ENCODE measurements around the gene PHOSPHO1.

DNA sequence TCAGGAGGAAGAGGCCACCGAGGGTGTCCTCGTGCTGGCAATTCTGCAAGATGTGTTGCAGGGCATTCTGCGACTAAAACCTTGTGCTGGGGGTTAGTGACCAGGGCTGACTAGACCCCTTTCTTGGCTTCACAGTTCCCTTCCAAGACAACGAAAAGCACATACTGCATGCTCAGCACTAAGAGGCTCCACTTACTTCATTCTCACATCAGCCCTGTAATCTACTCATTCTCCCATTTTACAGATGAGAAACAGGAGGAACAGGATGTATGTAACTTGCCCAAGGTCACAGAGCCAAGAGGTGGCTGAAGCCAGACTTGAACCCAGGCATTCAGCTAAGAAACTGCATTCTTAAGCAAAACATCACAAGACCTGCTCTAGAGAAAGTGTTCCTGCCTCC, 5.3 kb upstream of the PHOSPHO1 start:
- TF ChIP-seq EZH2 (IDR thresholded peaks at IDR 0.05; ENCODE audit: borderline replicate concordance, low read depth, low read length, poor library complexity, severe bottlenecking): no peak
- TF ChIP-seq, protein P1, sequence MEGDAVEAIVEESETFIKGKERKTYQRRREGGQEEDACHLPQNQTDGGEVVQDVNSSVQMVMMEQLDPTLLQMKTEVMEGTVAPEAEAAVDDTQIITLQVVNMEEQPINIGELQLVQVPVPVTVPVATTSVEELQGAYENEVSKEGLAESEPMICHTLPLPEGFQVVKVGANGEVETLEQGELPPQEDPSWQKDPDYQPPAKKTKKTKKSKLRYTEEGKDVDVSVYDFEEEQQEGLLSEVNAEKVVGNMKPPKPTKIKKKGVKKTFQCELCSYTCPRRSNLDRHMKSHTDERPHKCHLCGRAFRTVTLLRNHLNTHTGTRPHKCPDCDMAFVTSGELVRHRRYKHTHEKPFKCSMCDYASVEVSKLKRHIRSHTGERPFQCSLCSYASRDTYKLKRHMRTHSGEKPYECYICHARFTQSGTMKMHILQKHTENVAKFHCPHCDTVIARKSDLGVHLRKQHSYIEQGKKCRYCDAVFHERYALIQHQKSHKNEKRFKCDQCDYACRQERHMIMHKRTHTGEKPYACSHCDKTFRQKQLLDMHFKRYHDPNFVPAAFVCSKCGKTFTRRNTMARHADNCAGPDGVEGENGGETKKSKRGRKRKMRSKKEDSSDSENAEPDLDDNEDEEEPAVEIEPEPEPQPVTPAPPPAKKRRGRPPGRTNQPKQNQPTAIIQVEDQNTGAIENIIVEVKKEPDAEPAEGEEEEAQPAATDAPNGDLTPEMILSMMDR (conservative IDR thresholded peaks at IDR 0.05; ENCODE audit: low read depth, low read length): no peak

All from A673 (cell line).